H1 (cell line): ENCODE data around the gene MMEL1.
"Not testable (repeated sequence)": the region's sequence is repeated elsewhere in the genome, so short reads cannot be mapped to it uniquely, and the experiment has no call there.

Experiments used
- CEBPB ChIP-seq: IDR thresholded peaks from 2 replicates; pipeline ENCODE4 v1.6.1; 2012; ENCODE audit warnings: low read depth, low read length
- CHD2 ChIP-seq: IDR thresholded peaks from 2 replicates; pipeline ENCODE4 v1.6.1; 2012; ENCODE audit warnings: low read length, improper control_type of control experiment
- CTCF ChIP-seq, 3 experiments: IDR thresholded peaks; 1 replicate in 2 of 3; 2 replicates in 1 of 3; pipeline versions ENCODE4 v1.5.1 to v1.6.1; 2011; ENCODE audit warnings: low read length in 3 of 3, mild to moderate bottlenecking in 3 of 3, inconsistent platforms in 2 of 3, low read depth in 1 of 3, moderate library complexity in 1 of 3; ENCODE audit not compliant: insufficient read depth in 1 of 3; ENCODE audit errors: control extremely low read depth in 1 of 3
- MAFK ChIP-seq: IDR thresholded peaks from 2 replicates; pipeline ENCODE4 v1.6.1; 2012; ENCODE audit warnings: low read depth, mild to moderate bottlenecking, improper control_type of control experiment, low read length
- POLR2A ChIP-seq, 2 experiments: IDR thresholded peaks; 1 replicate in 1 of 2; 2 replicates in 1 of 2; pipeline ENCODE4 v1.6.1; 2011; ENCODE audit warnings: low read depth in 2 of 2, low read length in 2 of 2, mild to moderate bottlenecking in 2 of 2; ENCODE audit errors: control extremely low read depth in 1 of 2
- POLR2AphosphoS5 ChIP-seq: IDR thresholded peaks from 2 replicates; pipeline ENCODE4 v1.6.1; 2011; ENCODE audit warnings: low read depth, low read length
- RNF2 ChIP-seq: fragments of 200-900, 300-1000 bp; sonication (generic); IDR thresholded peaks from 2 replicates; pipeline ENCODE4 v1.7.1; 2016; ENCODE audit warnings: borderline replicate concordance, low read depth, mild to moderate bottlenecking, antibody characterized with exemption, low read length; ENCODE audit not compliant: poor library complexity, severe bottlenecking; ENCODE audit errors: missing control alignments
- SIN3A ChIP-seq, 2 experiments: IDR thresholded peaks in 1 of 2; conservative IDR thresholded peaks in 1 of 2; 2 replicates each; pipeline ENCODE4 v1.6.1; 2011 to 2012; ENCODE audit warnings: low read length in 2 of 2, improper control_type of control experiment in 1 of 2, low read depth in 1 of 2, mild to moderate bottlenecking in 1 of 2
- SP2 ChIP-seq: IDR thresholded peaks from 2 replicates; pipeline ENCODE4 v1.6.1; 2012; ENCODE audit warnings: mild to moderate bottlenecking, low read length, inconsistent platforms
- TCF12 ChIP-seq: IDR thresholded peaks from 2 replicates; pipeline ENCODE4 v1.6.1; 2011; ENCODE audit warnings: low read depth, mild to moderate bottlenecking, low read length
- TF ChIP-seq, protein P1 (sequence below): IDR thresholded peaks from 2 replicates; pipeline ENCODE4 v1.6.1; 2012; ENCODE audit warnings: inconsistent platforms
- TF ChIP-seq, protein P2 (sequence below): fragments of 300-600 bp; sonication (generic); IDR thresholded peaks from 2 replicates; pipeline ENCODE4 v1.7.1; 2012; ENCODE audit warnings: low read length, moderate library complexity, mild to moderate bottlenecking, inconsistent platforms; ENCODE audit not compliant: insufficient replicate concordance

GRCh38 chr1:2652152-2652925 lies 19.5 kb upstream of the MMEL1 start:
- not testable (repeated sequence) for TF ChIP-seq CTCF (IDR thresholded peaks at IDR 0.05; ENCODE audit: control extremely low read depth in 1 of 3, insufficient read depth in 1 of 3, low read depth in 1 of 3, low read length in 3 of 3); SP2; POLR2A (IDR thresholded peaks at IDR 0.05; ENCODE audit: control extremely low read depth in 1 of 2, low read depth in 2 of 2, low read length in 2 of 2); RNF2; TCF12; CEBPB; SIN3A (conservative IDR thresholded peaks at IDR 0.05 in 1 of 2, IDR thresholded peaks at IDR 0.05 in 1 of 2; ENCODE audit: low read depth in 1 of 2, low read length in 2 of 2); CHD2; POLR2AphosphoS5; MAFK
- TF ChIP-seq, protein P1, sequence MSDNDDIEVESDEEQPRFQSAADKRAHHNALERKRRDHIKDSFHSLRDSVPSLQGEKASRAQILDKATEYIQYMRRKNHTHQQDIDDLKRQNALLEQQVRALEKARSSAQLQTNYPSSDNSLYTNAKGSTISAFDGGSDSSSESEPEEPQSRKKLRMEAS, result not testable (repeated sequence)
- TF ChIP-seq, protein P2, sequence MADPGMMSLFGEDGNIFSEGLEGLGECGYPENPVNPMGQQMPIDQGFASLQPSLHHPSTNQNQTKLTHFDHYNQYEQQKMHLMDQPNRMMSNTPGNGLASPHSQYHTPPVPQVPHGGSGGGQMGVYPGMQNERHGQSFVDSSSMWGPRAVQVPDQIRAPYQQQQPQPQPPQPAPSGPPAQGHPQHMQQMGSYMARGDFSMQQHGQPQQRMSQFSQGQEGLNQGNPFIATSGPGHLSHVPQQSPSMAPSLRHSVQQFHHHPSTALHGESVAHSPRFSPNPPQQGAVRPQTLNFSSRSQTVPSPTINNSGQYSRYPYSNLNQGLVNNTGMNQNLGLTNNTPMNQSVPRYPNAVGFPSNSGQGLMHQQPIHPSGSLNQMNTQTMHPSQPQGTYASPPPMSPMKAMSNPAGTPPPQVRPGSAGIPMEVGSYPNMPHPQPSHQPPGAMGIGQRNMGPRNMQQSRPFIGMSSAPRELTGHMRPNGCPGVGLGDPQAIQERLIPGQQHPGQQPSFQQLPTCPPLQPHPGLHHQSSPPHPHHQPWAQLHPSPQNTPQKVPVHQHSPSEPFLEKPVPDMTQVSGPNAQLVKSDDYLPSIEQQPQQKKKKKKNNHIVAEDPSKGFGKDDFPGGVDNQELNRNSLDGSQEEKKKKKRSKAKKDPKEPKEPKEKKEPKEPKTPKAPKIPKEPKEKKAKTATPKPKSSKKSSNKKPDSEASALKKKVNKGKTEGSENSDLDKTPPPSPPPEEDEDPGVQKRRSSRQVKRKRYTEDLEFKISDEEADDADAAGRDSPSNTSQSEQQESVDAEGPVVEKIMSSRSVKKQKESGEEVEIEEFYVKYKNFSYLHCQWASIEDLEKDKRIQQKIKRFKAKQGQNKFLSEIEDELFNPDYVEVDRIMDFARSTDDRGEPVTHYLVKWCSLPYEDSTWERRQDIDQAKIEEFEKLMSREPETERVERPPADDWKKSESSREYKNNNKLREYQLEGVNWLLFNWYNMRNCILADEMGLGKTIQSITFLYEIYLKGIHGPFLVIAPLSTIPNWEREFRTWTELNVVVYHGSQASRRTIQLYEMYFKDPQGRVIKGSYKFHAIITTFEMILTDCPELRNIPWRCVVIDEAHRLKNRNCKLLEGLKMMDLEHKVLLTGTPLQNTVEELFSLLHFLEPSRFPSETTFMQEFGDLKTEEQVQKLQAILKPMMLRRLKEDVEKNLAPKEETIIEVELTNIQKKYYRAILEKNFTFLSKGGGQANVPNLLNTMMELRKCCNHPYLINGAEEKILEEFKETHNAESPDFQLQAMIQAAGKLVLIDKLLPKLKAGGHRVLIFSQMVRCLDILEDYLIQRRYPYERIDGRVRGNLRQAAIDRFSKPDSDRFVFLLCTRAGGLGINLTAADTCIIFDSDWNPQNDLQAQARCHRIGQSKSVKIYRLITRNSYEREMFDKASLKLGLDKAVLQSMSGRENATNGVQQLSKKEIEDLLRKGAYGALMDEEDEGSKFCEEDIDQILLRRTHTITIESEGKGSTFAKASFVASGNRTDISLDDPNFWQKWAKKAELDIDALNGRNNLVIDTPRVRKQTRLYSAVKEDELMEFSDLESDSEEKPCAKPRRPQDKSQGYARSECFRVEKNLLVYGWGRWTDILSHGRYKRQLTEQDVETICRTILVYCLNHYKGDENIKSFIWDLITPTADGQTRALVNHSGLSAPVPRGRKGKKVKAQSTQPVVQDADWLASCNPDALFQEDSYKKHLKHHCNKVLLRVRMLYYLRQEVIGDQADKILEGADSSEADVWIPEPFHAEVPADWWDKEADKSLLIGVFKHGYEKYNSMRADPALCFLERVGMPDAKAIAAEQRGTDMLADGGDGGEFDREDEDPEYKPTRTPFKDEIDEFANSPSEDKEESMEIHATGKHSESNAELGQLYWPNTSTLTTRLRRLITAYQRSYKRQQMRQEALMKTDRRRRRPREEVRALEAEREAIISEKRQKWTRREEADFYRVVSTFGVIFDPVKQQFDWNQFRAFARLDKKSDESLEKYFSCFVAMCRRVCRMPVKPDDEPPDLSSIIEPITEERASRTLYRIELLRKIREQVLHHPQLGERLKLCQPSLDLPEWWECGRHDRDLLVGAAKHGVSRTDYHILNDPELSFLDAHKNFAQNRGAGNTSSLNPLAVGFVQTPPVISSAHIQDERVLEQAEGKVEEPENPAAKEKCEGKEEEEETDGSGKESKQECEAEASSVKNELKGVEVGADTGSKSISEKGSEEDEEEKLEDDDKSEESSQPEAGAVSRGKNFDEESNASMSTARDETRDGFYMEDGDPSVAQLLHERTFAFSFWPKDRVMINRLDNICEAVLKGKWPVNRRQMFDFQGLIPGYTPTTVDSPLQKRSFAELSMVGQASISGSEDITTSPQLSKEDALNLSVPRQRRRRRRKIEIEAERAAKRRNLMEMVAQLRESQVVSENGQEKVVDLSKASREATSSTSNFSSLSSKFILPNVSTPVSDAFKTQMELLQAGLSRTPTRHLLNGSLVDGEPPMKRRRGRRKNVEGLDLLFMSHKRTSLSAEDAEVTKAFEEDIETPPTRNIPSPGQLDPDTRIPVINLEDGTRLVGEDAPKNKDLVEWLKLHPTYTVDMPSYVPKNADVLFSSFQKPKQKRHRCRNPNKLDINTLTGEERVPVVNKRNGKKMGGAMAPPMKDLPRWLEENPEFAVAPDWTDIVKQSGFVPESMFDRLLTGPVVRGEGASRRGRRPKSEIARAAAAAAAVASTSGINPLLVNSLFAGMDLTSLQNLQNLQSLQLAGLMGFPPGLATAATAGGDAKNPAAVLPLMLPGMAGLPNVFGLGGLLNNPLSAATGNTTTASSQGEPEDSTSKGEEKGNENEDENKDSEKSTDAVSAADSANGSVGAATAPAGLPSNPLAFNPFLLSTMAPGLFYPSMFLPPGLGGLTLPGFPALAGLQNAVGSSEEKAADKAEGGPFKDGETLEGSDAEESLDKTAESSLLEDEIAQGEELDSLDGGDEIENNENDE, result not testable (repeated sequence)
